Mesendoderm (in vitro differentiated cells): Measurements from ENCODE around the gene RPL32. TPM values are rescaled to one million over a fixed set of nuclear protein-coding genes. Genes with fewer than 3 reads are reported as not detected.
"Not testable (repeated sequence)": the region's sequence is repeated elsewhere in the genome, so short reads cannot be mapped to it uniquely, and the experiment has no call there.

Experiments used
- DNase-seq: peaks from one replicate; pipeline ENCODE4 v3.0.0; 2013
- H2AK5ac ChIP-seq: 2 replicates; pipeline ENCODE4 v1.6.1; 2013; ENCODE audit warnings: low read length, inconsistent platforms
- H2BK120ac ChIP-seq: 2 replicates; pipeline ENCODE4 v1.6.1; 2013; ENCODE audit warnings: low read depth, mild to moderate bottlenecking, low read length, moderate library complexity, mixed read lengths
- H2BK15ac ChIP-seq: replicated peaks from 2 replicates; pipeline ENCODE4 v1.6.1; 2013; ENCODE audit warnings: low read depth, mild to moderate bottlenecking, moderate library complexity
- H2BK5ac ChIP-seq: 2 replicates; pipeline ENCODE4 v1.6.1; 2013; ENCODE audit warnings: low read length, inconsistent platforms
- H3K18ac ChIP-seq: 2 replicates; pipeline ENCODE4 v1.6.1; 2013; ENCODE audit warnings: mild to moderate bottlenecking, low read length, mixed read lengths
- H3K23ac ChIP-seq: one replicate; pipeline ENCODE4 v1.6.1; 2013; ENCODE audit warnings: low read length
- H3K27ac ChIP-seq: 2 replicates; pipeline ENCODE4 v1.5.1; 2013; ENCODE audit warnings: low read depth, mild to moderate bottlenecking, inconsistent platforms, low read length, moderate library complexity
- H3K27me3 ChIP-seq: 2 replicates; pipeline ENCODE4 v1.6.1; 2013; ENCODE audit warnings: low read length, control low read depth, mild to moderate bottlenecking, inconsistent platforms; ENCODE audit not compliant: insufficient read depth, poor library complexity
- H3K36me3 ChIP-seq: 2 replicates; pipeline ENCODE4 v1.6.1; 2013; ENCODE audit warnings: low read length, inconsistent platforms; ENCODE audit not compliant: control insufficient read depth, insufficient read depth
- H3K4ac ChIP-seq: one replicate; pipeline ENCODE4 v1.6.1; 2013; ENCODE audit warnings: low read depth, mild to moderate bottlenecking, low read length, moderate library complexity
- H3K4me1 ChIP-seq: 2 replicates; pipeline ENCODE4 v1.6.1; 2013; ENCODE audit warnings: low read depth, low read length, inconsistent platforms; ENCODE audit not compliant: control insufficient read depth
- H3K4me2 ChIP-seq: 2 replicates; pipeline ENCODE4 v1.6.1; 2013; ENCODE audit warnings: low read length
- H3K4me3 ChIP-seq: 2 replicates; pipeline ENCODE4 v1.5.1; 2013; ENCODE audit warnings: mild to moderate bottlenecking, low read length
- H3K56ac ChIP-seq: one replicate; pipeline ENCODE4 v1.6.1; 2013; ENCODE audit warnings: low read length
- H3K79me1 ChIP-seq: 2 replicates; pipeline ENCODE4 v1.6.1; 2013; ENCODE audit warnings: low read length, inconsistent platforms
- H3K79me2 ChIP-seq: 2 replicates; pipeline ENCODE4 v1.6.1; 2013; ENCODE audit warnings: mild to moderate bottlenecking, low read length; ENCODE audit not compliant: control insufficient read depth, insufficient read depth
- H3K9ac ChIP-seq: 2 replicates; pipeline ENCODE4 v1.6.1; 2013; ENCODE audit warnings: low read length, inconsistent platforms
- H4K5ac ChIP-seq: one replicate; pipeline ENCODE4 v1.6.1; 2013; ENCODE audit warnings: low read length
- H4K8ac ChIP-seq: one replicate; pipeline ENCODE4 v1.6.1; 2013; ENCODE audit warnings: low read depth, mild to moderate bottlenecking, control low read depth, low read length, moderate library complexity
- WGBS: extraction: QIAGEN DNeasy Blood & Tissue Kit; methylation state at CpG from one replicate; pipeline ENCODE4 v1.1.7; 2013; ENCODE audit warnings: low lambda C conversion rate, missing lambda C conversion rate; ENCODE audit not compliant: insufficient coverage; ENCODE audit errors: extremely low coverage; 5-methylcytosine and 5-hydroxymethylcytosine counted together
- small RNA-seq: library from polyadenylated mRNA; stranded (forward); fragments of <200 nt; extraction: miRNeasy Mini kit (QIAGEN cat#:217004); gene quantifications from one replicate; pipeline ENCODE3, GENCODE V24; 2013; ENCODE audit not compliant: insufficient read depth

RPL32 gene

GRCh38 chr3:12787967-12788690, 53.2 kb downstream of the RPL32 start:
- not testable (repeated sequence) for H2BK15ac ChIP-seq, H4K5ac ChIP-seq, H3K27me3 ChIP-seq, H3K23ac ChIP-seq, H2BK5ac ChIP-seq, H3K56ac ChIP-seq, H2BK120ac ChIP-seq, H3K4me3 ChIP-seq, H3K36me3 ChIP-seq, H3K18ac ChIP-seq, H3K79me2 ChIP-seq, H3K27ac ChIP-seq, H3K4ac ChIP-seq, H2AK5ac ChIP-seq, H4K8ac ChIP-seq, H3K4me2 ChIP-seq, H3K9ac ChIP-seq, H3K79me1 ChIP-seq, DNase-seq, H3K4me1 ChIP-seq
- no CpG with 5 or more reads among the region's 23 CpGs for WGBS

- not testable (repeated sequence) for H4K8ac ChIP-seq, H3K23ac ChIP-seq, H3K4me3 ChIP-seq, H3K56ac ChIP-seq, H3K9ac ChIP-seq, H2BK120ac ChIP-seq, H3K36me3 ChIP-seq, H4K5ac ChIP-seq, H3K4ac ChIP-seq, H3K4me2 ChIP-seq, H3K27ac ChIP-seq, H3K79me1 ChIP-seq, H3K79me2 ChIP-seq, H2AK5ac ChIP-seq, H2BK5ac ChIP-seq, H2BK15ac ChIP-seq, H3K4me1 ChIP-seq, H3K18ac ChIP-seq, H3K27me3 ChIP-seq
- DNase-seq = peak; percentile 67
- WGBS = no CpG with 5 or more reads among the region's 9 CpGs
Observed at GRCh38 chr3:12787346-12787745, 54.0 kb downstream of the RPL32 start.

- no peak overlapping the region for H3K9ac ChIP-seq
- H2BK120ac ChIP-seq = no peak overlapping the region
- H3K4me1 ChIP-seq = no peaks in the 10 kb centered on the region
- H2BK15ac ChIP-seq = no peak overlapping the region
- H3K4ac ChIP-seq = no peak overlapping the region
- H3K4me3 ChIP-seq = no peak overlapping the region
- no peak overlapping the region for H4K5ac ChIP-seq
- no peak overlapping the region for H3K4me2 ChIP-seq
- no peaks in the 10 kb centered on the region for H3K36me3 ChIP-seq
- no peak overlapping the region for H4K8ac ChIP-seq
- H2AK5ac ChIP-seq = no peak overlapping the region
- WGBS = no CpG with 5 or more reads among the region's 4 CpGs
- H3K23ac ChIP-seq = no peak overlapping the region
- no peak overlapping the region for H3K18ac ChIP-seq
- no peak overlapping the region for H3K27ac ChIP-seq
- H3K79me1 ChIP-seq = no peaks in the 10 kb centered on the region
- no peak overlapping the region for H3K56ac ChIP-seq
- DNase-seq = no peak
- H2BK5ac ChIP-seq = no peak overlapping the region
- H3K27me3 ChIP-seq = no peaks in the 10 kb centered on the region
- H3K79me2 ChIP-seq = no peaks in the 10 kb centered on the region
Observed at GRCh38 chr3:12785096-12785495, 56.3 kb downstream of the RPL32 start.

Small RNA genes lying within 50 kb of the gene (small RNA-seq; reads per million reads assigned to genes)
- not detected for gene AC034198.1
